Pancreas (tissue), 10 donors: ENCODE measurements around the gene KDM4C. TPM values are rescaled to one million over a fixed set of nuclear protein-coding genes. Genes with fewer than 3 reads are reported as not detected.
A peak's percentile ranks its signal among the peaks of the same experiment; 100 is the strongest.

Experiments
- ATAC-seq, 4 donors: fragments of 200-7000 bp; cut with Tn5 transposase; one replicate each; pipeline versions ENCODE4 v1.8.0 to v1.9.1; 2020; ENCODE audit warnings: mild to moderate bottlenecking in 4 of 4, moderate library complexity in 4 of 4
- DNase-seq, 6 donors: peaks; one replicate each; pipeline ENCODE4 v3.0.0-alpha.2; 2020
- FAIRE-seq: peaks from 2 replicates; lab custom pipeline; 2012; peaks lifted over from hg19 to GRCh38; lab: Jason Lieb, UNC
- H3K27ac ChIP-seq, 4 donors: fragments of 200-600 bp; sonication (generic); 1 replicate in 3 of 4; 2 replicates in 1 of 4; pipeline versions ENCODE4 v1.5.0 to v1.8.0; 2020
- H3K27me3 ChIP-seq, 4 donors: fragments of 200-600 bp; one replicate each; pipeline ENCODE4 v1.8.0; 2021
- H3K36me3 ChIP-seq, 3 donors: fragments of 200-600 bp; sonication (generic) in 1 of 3; one replicate each; pipeline versions ENCODE4 v1.5.0 to v1.8.0; 2020 to 2021
- H3K4me1 ChIP-seq, 3 donors: fragments of 200-600 bp; one replicate each; pipeline ENCODE4 v1.8.0; 2021
- H3K4me3 ChIP-seq, 4 donors: fragments of 200-600 bp; sonication (generic) in 2 of 4; one replicate each; pipeline versions ENCODE4 v1.5.0 to v1.8.0; 2020 to 2021
- H3K9me3 ChIP-seq, 4 donors: fragments of 200-600 bp; one replicate each; pipeline ENCODE4 v1.8.0; 2021
- CTCF ChIP-seq, 4 donors: fragments of 200-600 bp; sonication (generic) in 3 of 4; IDR thresholded peaks; one replicate each; pipeline versions ENCODE4 v1.5.0 to v1.8.0; 2021; ENCODE audit warnings: antibody characterized with exemption in 4 of 4
- WGBS, 2 donors: extraction: QIAGEN DNeasy Blood & Tissue Kit; methylation state at CpG; one replicate each; pipeline ENCODE4 v1.1.7; 2013; 5-methylcytosine and 5-hydroxymethylcytosine counted together
- intact Hi-C, 3 donors: fragments of 100-400 bp; cut with DNase I; formaldehyde crosslinking; loops; one replicate each; pipeline versions ENCODE4 v1.11.1 to v1.14.2; 2022
- polyA plus RNA-seq, 2 donors: library from polyadenylated mRNA; stranded (reverse); fragments of 200-250 nt; gene quantifications; one replicate each; pipeline ENCODE4 v1.2.3, GENCODE V29; 2013
- total RNA-seq, 6 donors: library from RNA; stranded (reverse); fragmentation: NEBNext Ultra II Directional in 4 of 6; extraction: Animal tissue kit (Norgen Biotek cat#: 25700) in 4 of 6; gene quantifications; one replicate each; pipeline versions ENCODE4 v1.2.1 to v1.2.4, GENCODE V29; 2021 to 2023
- donor health status: healthy with polysubstance abuse.
- donor health status: DM: no; HTN: no; CAD: no; lungs with moderate emphysema.
- donor health status: DM: no; HTN: no; CAD: no.
- donor health status: control.
- donor health status: control.
- donor health status: Bipolar disorder and iron deficiency.
- donor health status: DM: yes; HTN: yes; CAD: no.
- donor health status: DM: no; HTN: no; CAD: no.
- donor health status: DM: no; HTN: no; CAD: no.
- donor health status: DM: yes; HTN: yes; CAD: no.

The KDM4C gene
- total and polyA plus RNA-seq, 8 donors, result 10.5 to 30.8 (median 19.7) TPM

GRCh38 chr9:7129391-7129790 lies 371.6 kb downstream of the KDM4C start:
- Histone ChIP-seq H3K36me3 (peaks cover 0 to 3% (median 0%) of the 10 kb centered on the region in 3 donors), H3K27ac (no peak overlapping the region), H3K9me3 (no peaks in the 10 kb centered on the region), H3K4me1 (no peaks in the 10 kb centered on the region), H3K4me3 (no peak overlapping the region), H3K27me3 (no peaks in the 10 kb centered on the region)
- FAIRE-seq (no peak), DNase-seq (no peak), ATAC-seq (no peak)
- 65 to 71% methylated on average over 2 of the region's 2 CpGs for WGBS, 2 donors
- TF ChIP-seq CTCF (IDR thresholded peaks at IDR 0.05), result no peak
- intact Hi-C loops, result no loop called here

GRCh38 chr9:7130266-7130820 lies 372.6 kb downstream of the KDM4C start:
- intact Hi-C loops, result no loop called here
- FAIRE-seq, result no peak
- Histone ChIP-seq H3K4me1 (no peaks in the 10 kb centered on the region), H3K27me3 (no peaks in the 10 kb centered on the region), H3K36me3 (peaks cover 0 to 3% (median 0%) of the 10 kb centered on the region in 3 donors), H3K9me3 (no peaks in the 10 kb centered on the region), H3K4me3 (no peak overlapping the region), H3K27ac (no peak overlapping the region)
- no peak for TF ChIP-seq CTCF (IDR thresholded peaks at IDR 0.05)
- no peak for ATAC-seq
- no peak for DNase-seq
- WGBS, 2 donors, result 97 to 98% methylated on average over 4 of the region's 4 CpGs

- no peak for TF ChIP-seq CTCF (IDR thresholded peaks at IDR 0.05)
- no peaks in the 10 kb centered on the region for H3K9me3 ChIP-seq
- no peak overlapping the region for H3K4me3 ChIP-seq
- intact Hi-C loops, result no loop called here
- peaks cover 0 to 3% (median 0%) of the 10 kb centered on the region in 3 donors for H3K36me3 ChIP-seq
- no peak overlapping the region for H3K27ac ChIP-seq
- no peaks in the 10 kb centered on the region for H3K27me3 ChIP-seq
- WGBS, 2 donors, result 0 to 32% methylated on average over 1 of the region's 1 CpG
- peaks cover 0 to 3% (median 0%) of the 10 kb centered on the region in 3 donors for H3K4me1 ChIP-seq
- FAIRE-seq, result no peak
- DNase-seq, result no peak
- no peak for ATAC-seq
Measured at GRCh38 chr9:7132605-7133004, 374.8 kb downstream of the KDM4C start.

GRCh38 chr9:7135735-7136134 lies 378.0 kb downstream of the KDM4C start:
- Histone ChIP-seq H3K4me1 (peaks cover 0 to 3% (median 0%) of the 10 kb centered on the region in 3 donors), H3K36me3 (no peaks in the 10 kb centered on the region), H3K27me3 (no peaks in the 10 kb centered on the region), H3K4me3 (no peak overlapping the region), H3K27ac (no peak overlapping the region), H3K9me3 (no peaks in the 10 kb centered on the region)
- FAIRE-seq, result no peak
- DNase-seq, result no peak
- no peak for TF ChIP-seq CTCF (IDR thresholded peaks at IDR 0.05)
- intact Hi-C loops, result no loop called here
- 89 to 94% methylated on average over 4 of the region's 4 CpGs for WGBS, 2 donors
- ATAC-seq, result no peak

- FAIRE-seq (no peak), ATAC-seq (peak; percentile 88 to 97 (median 93)), DNase-seq (peak in 3 of 6 donors; percentile 61 to 72 (median 64))
- H3K27ac ChIP-seq, result no peak overlapping the region
- no peaks in the 10 kb centered on the region for H3K9me3 ChIP-seq
- H3K4me3 ChIP-seq, result no peak overlapping the region
- WGBS, 2 donors, result 52 to 70% methylated on average over 6 of the region's 6 CpGs
- TF ChIP-seq CTCF (IDR thresholded peaks at IDR 0.05), result no peak
- no peaks in the 10 kb centered on the region for H3K36me3 ChIP-seq
- peaks cover 0 to 3% (median 0%) of the 10 kb centered on the region in 3 donors for H3K4me1 ChIP-seq
- H3K27me3 ChIP-seq, result no peaks in the 10 kb centered on the region
- intact Hi-C loops, result no loop called here
Measured at GRCh38 chr9:7137040-7137439, 379.3 kb downstream of the KDM4C start.
